ENCODE measurements around the gene GTF2F1. TPM values are rescaled to one million over a fixed set of nuclear protein-coding genes. Genes with fewer than 3 reads are reported as not detected.
"Not testable (repeated sequence)": the region's sequence is repeated elsewhere in the genome, so short reads cannot be mapped to it uniquely, and the experiment has no call there.

Gene GTF2F1
- total RNA-seq, 3 donors from 2014 or later, result 51.1 to 63.1 (median 59.1) TPM

GRCh38 chr19:6359568-6360341 lies 33.2 kb downstream of the GTF2F1 start:
- no peak for TF ChIP-seq CTCF (IDR thresholded peaks at IDR 0.05)
- Histone ChIP-seq H3K36me3 (ENCODE audit: low read depth) (no peaks in the 10 kb centered on the region), H3K4me3 (no peak overlapping the region), H3K9me3 (no peaks in the 10 kb centered on the region), H3K4me1 (ENCODE audit: low read depth) (peaks cover 7% of the 10 kb centered on the region)
- no peak for DNase-seq
- no peak for ATAC-seq
- intact Hi-C loops (cut with DNase I, micrococcal nuclease), result no loop called here

- Histone ChIP-seq H3K4me3 (no peak overlapping the region), H3K9me3 (no peaks in the 10 kb centered on the region), H3K4me1 (ENCODE audit: low read depth) (peaks cover 7% of the 10 kb centered on the region), H3K36me3 (ENCODE audit: low read depth) (no peaks in the 10 kb centered on the region)
- intact Hi-C loops (cut with DNase I, micrococcal nuclease), result no loop called here
- no peak for DNase-seq
- no peak for TF ChIP-seq CTCF (IDR thresholded peaks at IDR 0.05)
- ATAC-seq, result no peak
These were observed 35.0 kb downstream of the GTF2F1 start for GRCh38 chr19:6358003-6358402.

- no peak for ATAC-seq
- intact Hi-C loops (cut with DNase I, micrococcal nuclease), result no loop called here
- no peaks in the 10 kb centered on the region for H3K36me3 ChIP-seq (ENCODE audit: low read depth)
- no peak overlapping the region for H3K4me3 ChIP-seq
- DNase-seq, result no peak
- no peak for TF ChIP-seq CTCF (IDR thresholded peaks at IDR 0.05)
- H3K4me1 ChIP-seq (ENCODE audit: low read depth), result peaks cover under 1% of the 10 kb centered on the region
- no peaks in the 10 kb centered on the region for H3K9me3 ChIP-seq
These were observed 35.8 kb downstream of the GTF2F1 start for GRCh38 chr19:6357174-6357573.

GRCh38 chr19:6355321-6356040 lies 37.5 kb downstream of the GTF2F1 start:
- not testable (repeated sequence) for H3K36me3 ChIP-seq (ENCODE audit: low read depth)

GRCh38 chr19:6354098-6354674 lies 38.8 kb downstream of the GTF2F1 start:
- no peaks in the 10 kb centered on the region for H3K4me1 ChIP-seq (ENCODE audit: low read depth)
- DNase-seq (no peak), ATAC-seq (no peak)
- no peaks in the 10 kb centered on the region for H3K36me3 ChIP-seq (ENCODE audit: low read depth)
- no peaks in the 10 kb centered on the region for H3K9me3 ChIP-seq
- no peak for TF ChIP-seq CTCF (IDR thresholded peaks at IDR 0.05)
- intact Hi-C loops (cut with DNase I, micrococcal nuclease), result no loop called here
- no peak overlapping the region for H3K4me3 ChIP-seq

More at GRCh38 chr19:6355321-6356040, 37.5 kb downstream of the GTF2F1 start:
- DNase-seq; H3K4me1 ChIP-seq (ENCODE audit: low read depth); H3K4me3 ChIP-seq; H3K9me3 ChIP-seq; ATAC-seq; intact Hi-C loops (cut with DNase I, micrococcal nuclease): not testable (repeated sequence)

Data from mucosa of descending colon (tissue), 3 donors.